H1 (cell line): ENCODE results near the gene SAMD9L. TPM values are rescaled to one million over a fixed set of nuclear protein-coding genes. Genes with fewer than 3 reads are reported as not detected.

Experiments
- CTCF ChIA-PET: fragments of 300-600 bp; sonication (Branson Sonifier 250); formaldehyde crosslinking; loops from one replicate; lab custom pipeline; 2021; ENCODE audit not compliant: partially characterized antibody; lab: Charles Lee
- POLR2A ChIA-PET: fragments of 300-600 bp; sonication (Branson Sonifier 250); formaldehyde crosslinking; loops from one replicate; lab custom pipeline; 2021; ENCODE audit warnings: inconsistent platforms; ENCODE audit not compliant: partially characterized antibody; lab: Charles Lee
- DNase-seq, 2 experiments: peaks; one replicate each; pipeline versions ENCODE4 v3.0.0 to v3.0.0-alpha.2; 2010 to 2022; ENCODE audit warnings: low spot score in 2 of 2, low read depth in 1 of 2, mixed read lengths in 1 of 2
- FAIRE-seq: peaks from 2 replicates; lab custom pipeline; 2011; peaks lifted over from hg19 to GRCh38; lab: Jason Lieb, UNC
- H2AFZ ChIP-seq: 2 replicates; pipeline ENCODE4 v1.8.1; 2012; ENCODE audit warnings: low read length, inconsistent platforms
- H2AK5ac ChIP-seq: 2 replicates; pipeline ENCODE4 v1.6.1; 2013; ENCODE audit warnings: low read depth, low read length
- H2BK120ac ChIP-seq: replicated peaks from 2 replicates; pipeline ENCODE3; 2013; ENCODE audit warnings: low read depth, low read length, inconsistent platforms
- H2BK12ac ChIP-seq: 2 replicates; pipeline ENCODE4 v1.6.1; 2013; ENCODE audit warnings: low read depth, low read length
- H2BK15ac ChIP-seq: 2 replicates; pipeline ENCODE4 v1.6.1; 2013; ENCODE audit warnings: low read length
- H2BK20ac ChIP-seq: 2 replicates; pipeline ENCODE4 v1.6.1; 2013; ENCODE audit warnings: low read length
- H2BK5ac ChIP-seq: 2 replicates; pipeline ENCODE4 v1.6.1; 2013; ENCODE audit warnings: low read depth, low read length
- H3K14ac ChIP-seq: 2 replicates; pipeline ENCODE4 v1.6.1; 2013; ENCODE audit warnings: inconsistent platforms; ENCODE audit not compliant: insufficient read length
- H3K18ac ChIP-seq: 2 replicates; pipeline ENCODE4 v1.6.1; 2013; ENCODE audit warnings: low read length; ENCODE audit errors: extremely low read depth
- H3K23ac ChIP-seq: 2 replicates; pipeline ENCODE4 v1.6.1; 2013; ENCODE audit warnings: inconsistent platforms; ENCODE audit not compliant: insufficient read length
- H3K23me2 ChIP-seq: 2 replicates; pipeline ENCODE4 v1.6.1; 2013; ENCODE audit warnings: low read depth, low read length
- H3K27ac ChIP-seq: 2 replicates; pipeline ENCODE4 v1.6.1; 2011; ENCODE audit warnings: low read depth, low read length, inconsistent platforms
- H3K27me3 ChIP-seq, 4 experiments: replicated peaks in 1 of 4; 1 replicate in 1 of 4; 2 replicates in 3 of 4; pipeline versions ENCODE4 v1.6.1 to v1.8.1; 2011 to 2013; ENCODE audit warnings: low read length in 3 of 4, mild to moderate bottlenecking in 3 of 4, inconsistent platforms in 2 of 4, mixed read lengths in 2 of 4, moderate library complexity in 1 of 4; ENCODE audit not compliant: control insufficient read depth in 3 of 4, insufficient read depth in 3 of 4; ENCODE audit errors: extremely low read depth in 1 of 4
- H3K36me3 ChIP-seq, 4 experiments: 2 replicates each; pipeline versions ENCODE4 v1.6.1 to v1.8.1; 2011 to 2013; ENCODE audit warnings: mild to moderate bottlenecking in 4 of 4, low read length in 3 of 4, moderate library complexity in 2 of 4, control low read depth in 1 of 4, inconsistent platforms in 1 of 4; ENCODE audit not compliant: insufficient read depth in 4 of 4, control insufficient read depth in 2 of 4
- H3K4ac ChIP-seq: replicated peaks from 2 replicates; pipeline ENCODE3; 2013; ENCODE audit warnings: low read length, low read depth, mixed read lengths, inconsistent platforms; ENCODE audit not compliant: insufficient read length
- H3K4me1 ChIP-seq, 4 experiments: replicated peaks in 1 of 4; 1 replicate in 1 of 4; 2 replicates in 3 of 4; pipeline versions ENCODE4 v1.6.1 to v1.8.1; 2011 to 2013; ENCODE audit warnings: low read length in 3 of 4, inconsistent platforms in 2 of 4, mixed read lengths in 1 of 4; ENCODE audit not compliant: insufficient read depth in 4 of 4, control insufficient read depth in 3 of 4
- H3K4me2 ChIP-seq, 2 experiments: 2 replicates each; pipeline versions ENCODE4 v1.6.1 to v1.8.1; 2011 to 2013; ENCODE audit warnings: low read depth in 2 of 2, low read length in 2 of 2, control low read depth in 1 of 2, inconsistent platforms in 1 of 2, mild to moderate bottlenecking in 1 of 2; ENCODE audit not compliant: insufficient read depth in 1 of 2
- H3K4me3 ChIP-seq, 4 experiments: fragments of 200-600, 300-600 bp in 1 of 4; sonication (generic), shearing (Covaris generic), sonication (Bioruptor Twin) in 1 of 4; 2 replicates each; pipeline versions ENCODE4 v1.5.1 to v1.8.1; 2011 to 2016; ENCODE audit warnings: low read length in 4 of 4, low read depth in 3 of 4, control low read depth in 2 of 4, inconsistent platforms in 2 of 4, mild to moderate bottlenecking in 2 of 4, mixed read lengths in 1 of 4, moderate library complexity in 1 of 4; ENCODE audit not compliant: insufficient read depth in 2 of 4; ENCODE audit errors: extremely low read depth in 1 of 4
- H3K56ac ChIP-seq: replicated peaks from 2 replicates; pipeline ENCODE3; 2013; ENCODE audit warnings: low read depth, mild to moderate bottlenecking, mixed read lengths, low read length, inconsistent platforms; ENCODE audit not compliant: insufficient read length
- H3K79me1 ChIP-seq: 2 replicates; pipeline ENCODE4 v1.6.1; 2013; ENCODE audit warnings: low read depth, low read length, control low read depth
- H3K79me2 ChIP-seq, 2 experiments: 2 replicates each; pipeline versions ENCODE4 v1.6.1 to v1.8.1; 2012 to 2013; ENCODE audit warnings: low read length in 2 of 2, mild to moderate bottlenecking in 2 of 2, inconsistent platforms in 1 of 2; ENCODE audit not compliant: insufficient read depth in 2 of 2, control insufficient read depth in 1 of 2
- H3K9ac ChIP-seq, 4 experiments: replicated peaks in 1 of 4; 1 replicate in 1 of 4; 2 replicates in 3 of 4; pipeline versions ENCODE4 v1.6.1 to v1.8.1; 2011 to 2013; ENCODE audit warnings: low read depth in 3 of 4, low read length in 3 of 4, control low read depth in 2 of 4, mild to moderate bottlenecking in 2 of 4, moderate library complexity in 2 of 4, inconsistent platforms in 1 of 4; ENCODE audit errors: extremely low read depth in 1 of 4
- H3K9me3 ChIP-seq, 2 experiments: 2 replicates each; pipeline versions ENCODE4 v1.6.1 to v1.8.1; 2012 to 2013; ENCODE audit warnings: mild to moderate bottlenecking in 2 of 2, moderate library complexity in 2 of 2, control low read depth in 1 of 2, inconsistent platforms in 1 of 2, low read depth in 1 of 2, low read length in 1 of 2, mixed read lengths in 1 of 2; ENCODE audit not compliant: insufficient read depth in 2 of 2
- H4K20me1 ChIP-seq, 2 experiments: replicated peaks in 1 of 2; 2 replicates each; pipeline versions ENCODE3 to v1.8.1; 2011 to 2013; ENCODE audit warnings: inconsistent platforms in 2 of 2, low read length in 2 of 2, mild to moderate bottlenecking in 1 of 2; ENCODE audit not compliant: insufficient read depth in 2 of 2, control insufficient read depth in 1 of 2
- H4K5ac ChIP-seq: 2 replicates; pipeline ENCODE4 v1.6.1; 2013; ENCODE audit warnings: low read length, low read depth, mixed read lengths, inconsistent platforms; ENCODE audit not compliant: insufficient read length
- H4K8ac ChIP-seq: 2 replicates; pipeline ENCODE4 v1.8.0; 2013; ENCODE audit warnings: mild to moderate bottlenecking, moderate library complexity, low read length, inconsistent platforms; ENCODE audit not compliant: insufficient read depth; ENCODE audit errors: extremely low read depth
- H4K91ac ChIP-seq: replicated peaks from 2 replicates; pipeline ENCODE3; 2013; ENCODE audit warnings: low read length, mixed read lengths, inconsistent platforms; ENCODE audit not compliant: insufficient read length
- BACH1 ChIP-seq: IDR thresholded peaks from 2 replicates; pipeline ENCODE4 v1.6.1; 2012; ENCODE audit warnings: low read length, improper control_type of control experiment
- CBX8 ChIP-seq: fragments of 300-800, 300-1000 bp; sonication (generic); IDR thresholded peaks from 2 replicates; pipeline ENCODE4 v1.7.1; 2016; ENCODE audit warnings: low read depth, low read length, borderline replicate concordance
- MAFK ChIP-seq: IDR thresholded peaks from 2 replicates; pipeline ENCODE4 v1.6.1; 2012; ENCODE audit warnings: low read depth, mild to moderate bottlenecking, improper control_type of control experiment, low read length
- POLR2A ChIP-seq, 2 experiments: IDR thresholded peaks; 1 replicate in 1 of 2; 2 replicates in 1 of 2; pipeline ENCODE4 v1.6.1; 2011; ENCODE audit warnings: low read depth in 2 of 2, low read length in 2 of 2, mild to moderate bottlenecking in 2 of 2; ENCODE audit errors: control extremely low read depth in 1 of 2
- RXRA ChIP-seq: IDR thresholded peaks from 2 replicates; pipeline ENCODE4 v1.6.1; 2011; ENCODE audit warnings: low read depth, mild to moderate bottlenecking, low read length, moderate library complexity; ENCODE audit not compliant: insufficient read depth
- SAP30 ChIP-seq: fragments of 300-600 bp; sonication (generic); IDR thresholded peaks from 2 replicates; pipeline ENCODE4 v1.7.1; 2012; ENCODE audit warnings: low read length, moderate library complexity, mild to moderate bottlenecking, inconsistent platforms; ENCODE audit not compliant: insufficient read depth, insufficient replicate concordance
- WGBS, 2 experiments: shearing (Covaris generic) in 1 of 2; methylation state at CpG; one replicate each; pipeline versions ENCODE4 v1.1.6 to v1.1.7; 2013 to 2015; ENCODE audit warnings: low lambda C conversion rate in 2 of 2, mixed read lengths in 2 of 2, inconsistent platforms in 1 of 2, low coverage in 1 of 2, missing lambda C conversion rate in 1 of 2; ENCODE audit not compliant: insufficient replicate concordance in 2 of 2, insufficient coverage in 1 of 2, insufficient read length in 1 of 2; ENCODE audit errors: extremely low coverage in 1 of 2, missing lambda C conversion rate in 1 of 2; 5-methylcytosine and 5-hydroxymethylcytosine counted together
- polyA plus RNA-seq, 7 experiments: library from polyadenylated mRNA; depleted of rRNA in 3 of 7; stranded (reverse) in 5 of 7; unstranded in 2 of 7; fragments of >200 nt in 5 of 7; fragments of 200-250 nt in 2 of 7; gene quantifications; 1 replicate in 5 of 7; 2 replicates in 1 of 7; 4 replicates in 1 of 7; pipeline versions ENCODE4 v1.2.1 to v1.2.3, GENCODE V29; 2011 to 2013; ENCODE audit warnings: missing spikeins in 2 of 7, mixed read lengths in 2 of 7
- total RNA-seq: library from RNA; stranded (reverse); fragmentation: NEBNext Ultra II Directional; extraction: Animal tissue kit (Norgen Biotek cat#: 25700); gene quantifications from 2 replicates; pipeline ENCODE4 v1.2.1, GENCODE V29; 2021

Gene SAMD9L
- total and polyA plus RNA-seq, 2 of the 8 experiments (the other 6 are each of a cell fraction or from before 2014, with no cell fraction given), result not detected

GRCh38 chr7:93171606-93172226 is 23.5 kb upstream of the SAMD9L start:
- Histone ChIP-seq H2BK5ac (no peak overlapping the region), H3K79me1 (no peaks in the 10 kb centered on the region), H4K91ac (no peak overlapping the region), H3K79me2 (no peaks in the 10 kb centered on the region), H2BK20ac (no peak overlapping the region), H2BK120ac (no peak overlapping the region), H2AFZ (no peak overlapping the region), H3K23me2 (no peaks in the 10 kb centered on the region), H4K5ac (no peak overlapping the region), H3K56ac (no peak overlapping the region), H2BK15ac (no peak overlapping the region), H3K4me2 (no peak overlapping the region), H3K9me3 (peaks cover 13% of the 10 kb centered on the region in 2 experiments; a peak in 3 of 4 replicates), H3K27ac (no peak overlapping the region), H3K23ac (no peak overlapping the region), H2BK12ac (no peak overlapping the region), H3K4ac (no peak overlapping the region), H2AK5ac (no peak overlapping the region), H3K4me1 (no peaks in the 10 kb centered on the region; a peak in 1 of 7 replicates), H3K9ac (no peak overlapping the region), H3K18ac (no peak overlapping the region), H3K27me3 (no peaks in the 10 kb centered on the region), H3K14ac (no peak overlapping the region), H4K8ac (no peak overlapping the region), H4K20me1 (no peaks in the 10 kb centered on the region), H3K36me3 (no peaks in the 10 kb centered on the region; a peak in 1 of 8 replicates), H3K4me3 (no peak overlapping the region)
- 85% methylated on average over 2 of the region's 2 CpGs; no CpG with 5 or more reads in 1 of the 2 experiments for WGBS, 2 experiments
- no peak for FAIRE-seq
- DNase-seq, result no peak
- TF ChIP-seq CBX8 (no peak), MAFK (no peak), SAP30 (no peak), POLR2A (IDR thresholded peaks at IDR 0.05; ENCODE audit: control extremely low read depth in 1 of 2, low read depth in 2 of 2, low read length in 2 of 2) (no peak), BACH1 (0 out of 2 replicates have a peak, but pooled peaks have one; percentile 13), RXRA (no peak)
- ChIA-PET POLR2A (no interaction called here), CTCF (interaction anchor here (0.8 to 1.5 kb wide), 2 partner anchors 8 to 27 kb away, joined by 3 read pairs; no protein-coding TSS in a partner anchor)
